CD4-positive, alpha-beta T cell (primary cell): Measurements from ENCODE around the gene FSTL5. TPM values are rescaled to one million over a fixed set of nuclear protein-coding genes. Genes with fewer than 3 reads are reported as not detected.

ENCODE experiments used
- ATAC-seq: fragments of 200-7000 bp; cut with Tn5 transposase; one replicate; pipeline ENCODE4 v1.10.0; 2022; ENCODE audit warnings: mild to moderate bottlenecking; ENCODE audit not compliant: poor library complexity
- CTCF ChIA-PET: fragments of 350-600 bp; sonication (Branson Sonifier 250); formaldehyde crosslinking; loops from one replicate; lab custom pipeline; 2021; ENCODE audit warnings: antibody characterized with exemption, inconsistent platforms; lab: Charles Lee
- POLR2A ChIA-PET: fragments of 350-600 bp; sonication (Branson Sonifier 250); formaldehyde crosslinking; loops from one replicate; lab custom pipeline; 2021; ENCODE audit warnings: antibody characterized with exemption, inconsistent platforms; lab: Charles Lee
- DNase-seq, 14 experiments: peaks; one replicate each; pipeline ENCODE4 v3.0.0-alpha.2; 2013 to 2020; ENCODE audit warnings: mixed read lengths in 2 of 14
- H3K27ac ChIP-seq, 2 donors: one replicate each; pipeline versions ENCODE4 v1.5.1 to v1.7.0; 2013; ENCODE audit warnings: low read length in 2 of 2, low read depth in 1 of 2, mild to moderate bottlenecking in 1 of 2
- H3K27me3 ChIP-seq, 2 experiments: 1 replicate in 1 of 2; 2 replicates in 1 of 2; pipeline versions ENCODE4 v1.6.1 to v1.7.0; 2013; ENCODE audit warnings: low read length in 2 of 2, control low read depth in 1 of 2, mild to moderate bottlenecking in 1 of 2, moderate library complexity in 1 of 2; ENCODE audit not compliant: insufficient read depth in 2 of 2, control insufficient read depth in 1 of 2
- H3K36me3 ChIP-seq: one replicate; pipeline ENCODE4 v1.6.1; 2013; ENCODE audit warnings: low read length, control low read depth; ENCODE audit not compliant: insufficient read depth
- H3K4me1 ChIP-seq: one replicate; pipeline ENCODE4 v1.6.1; 2013; ENCODE audit warnings: low read length, control low read depth; ENCODE audit not compliant: insufficient read depth
- H3K4me3 ChIP-seq: one replicate; pipeline ENCODE4 v1.5.1; 2013; ENCODE audit warnings: mild to moderate bottlenecking, low read length, moderate library complexity
- H3K9me3 ChIP-seq, 2 experiments: 1 replicate in 1 of 2; 2 replicates in 1 of 2; pipeline versions ENCODE4 v1.6.1 to v1.7.0; 2013; ENCODE audit warnings: low read length in 2 of 2, mild to moderate bottlenecking in 2 of 2, control low read depth in 1 of 2, moderate library complexity in 1 of 2; ENCODE audit not compliant: control insufficient read depth in 1 of 2, insufficient read depth in 1 of 2
- H3K27ac Mint-ChIP-seq: one replicate; pipeline ENCODE4 v1.8.0; 2020; ENCODE audit warnings: mixed read lengths
- H3K27me3 Mint-ChIP-seq: one replicate; pipeline ENCODE4 v1.8.0; 2021; ENCODE audit warnings: mixed read lengths
- H3K36me3 Mint-ChIP-seq: one replicate; pipeline ENCODE4 v1.8.0; 2021; ENCODE audit warnings: low read depth, mixed read lengths
- H3K4me1 Mint-ChIP-seq: one replicate; pipeline ENCODE4 v1.8.0; 2021; ENCODE audit warnings: low read depth, mixed read lengths
- H3K4me3 Mint-ChIP-seq: one replicate; pipeline ENCODE4 v1.8.0; 2020; ENCODE audit warnings: mild to moderate bottlenecking, mixed read lengths
- H3K9me3 Mint-ChIP-seq: one replicate; pipeline ENCODE4 v1.8.0; 2020; ENCODE audit warnings: mixed read lengths
- CTCF ChIP-seq: fragments of 200-600 bp; IDR thresholded peaks from one replicate; pipeline ENCODE4 v1.8.0; 2022; ENCODE audit warnings: antibody characterized with exemption, mild to moderate bottlenecking
- intact Hi-C, 2 experiments: fragments of 100-400 bp; cut with DNase I in 1 of 2; cut with micrococcal nuclease in 1 of 2; formaldehyde crosslinking; loops; one replicate each; pipeline versions ENCODE4 v1.15.1 to v1.9.0; 2023 to 2025; cut with DNase I, micrococcal nuclease
- total RNA-seq, 174 experiments: library from RNA in 2 of 174; stranded (reverse) in 2 of 174; gene quantifications; one replicate each; pipeline ENCODE4 v1.2.3 and lab custom pipeline; 2021 to 2026

Gene FSTL5
- total RNA-seq, 2 experiments from 2014 or later = not detected

GRCh38 chr4:161987611-161988010, 176.2 kb downstream of the FSTL5 start:
- H3K27ac ChIP-seq = no peak overlapping the region
- CTCF ChIA-PET = no interaction called here
- Mint-ChIP-seq H3K27ac (no peak overlapping the region), H3K4me3 (no peak overlapping the region), H3K4me1 (no peaks in the 10 kb centered on the region), H3K9me3 (peaks cover 9% of the 10 kb centered on the region), H3K36me3 (no peaks in the 10 kb centered on the region), H3K27me3 (no peaks in the 10 kb centered on the region)
- no peaks in the 10 kb centered on the region for H3K27me3 ChIP-seq
- H3K4me1 ChIP-seq = no peaks in the 10 kb centered on the region
- TF ChIP-seq CTCF = no peak
- ATAC-seq (no peak), DNase-seq (no peak)
- H3K4me3 ChIP-seq = no peak overlapping the region
- POLR2A ChIA-PET = no interaction called here
- H3K36me3 ChIP-seq = no peaks in the 10 kb centered on the region
- H3K9me3 ChIP-seq = no peaks in the 10 kb centered on the region
- intact Hi-C loops = no loop called here

- ATAC-seq = no peak
- ChIA-PET POLR2A (no interaction called here), CTCF (no interaction called here)
- H3K36me3 Mint-ChIP-seq = no peaks in the 10 kb centered on the region
- Histone ChIP-seq H3K4me3 (no peak overlapping the region), H3K27me3 (no peaks in the 10 kb centered on the region), H3K36me3 (no peaks in the 10 kb centered on the region), H3K27ac (no peak overlapping the region), H3K9me3 (no peaks in the 10 kb centered on the region), H3K4me1 (no peaks in the 10 kb centered on the region)
- H3K4me1 Mint-ChIP-seq = no peaks in the 10 kb centered on the region
- intact Hi-C loops = no loop called here
- DNase-seq = no peak
- H3K27me3 Mint-ChIP-seq = no peaks in the 10 kb centered on the region
- H3K27ac Mint-ChIP-seq = no peak overlapping the region
- no peaks in the 10 kb centered on the region for H3K9me3 Mint-ChIP-seq
- no peak for TF ChIP-seq CTCF
- H3K4me3 Mint-ChIP-seq = no peak overlapping the region
These were observed 211.4 kb downstream of the FSTL5 start for GRCh38 chr4:161952382-161952781.

- CTCF ChIA-PET = no interaction called here
- no peak for ATAC-seq
These were observed 213.7 kb downstream of the FSTL5 start for GRCh38 chr4:161949946-161950725.

More at GRCh38 chr4:161949946-161950725, 213.7 kb downstream of the FSTL5 start:
- no peaks in the 10 kb centered on the region for H3K4me1 Mint-ChIP-seq
- intact Hi-C loops = no loop called here
- Histone ChIP-seq H3K9me3 (no peaks in the 10 kb centered on the region), H3K4me3 (no peak overlapping the region), H3K27ac (no peak overlapping the region), H3K36me3 (no peaks in the 10 kb centered on the region), H3K27me3 (no peaks in the 10 kb centered on the region), H3K4me1 (no peaks in the 10 kb centered on the region)
- no peak overlapping the region for H3K4me3 Mint-ChIP-seq
- no peak for TF ChIP-seq CTCF
- no peaks in the 10 kb centered on the region for H3K9me3 Mint-ChIP-seq
- no peak for DNase-seq
- POLR2A ChIA-PET = no interaction called here
- no peaks in the 10 kb centered on the region for H3K27me3 Mint-ChIP-seq
- no peak overlapping the region for H3K27ac Mint-ChIP-seq
- no peaks in the 10 kb centered on the region for H3K36me3 Mint-ChIP-seq
